DOHH2 (cell line): ENCODE results near the gene RABGAP1.

Experiments used
- H3F3A ChIP-seq: fragments of 200-600 bp; sonication (generic), shearing (Covaris generic); 2 replicates; pipeline ENCODE4 v1.6.0; 2016; ENCODE audit warnings: antibody characterized with exemption, mild to moderate bottlenecking; ENCODE audit not compliant: control insufficient read depth, insufficient read depth
- H3K27ac ChIP-seq: fragments of 200-600 bp; sonication (generic); 2 replicates; pipeline ENCODE4 v1.5.1; 2014; ENCODE audit warnings: low read depth, mild to moderate bottlenecking, low read length, moderate library complexity
- H3K27me3 ChIP-seq: fragments of 200-600 bp; sonication (generic); 2 replicates; pipeline ENCODE4 v1.6.1; 2014; ENCODE audit warnings: mild to moderate bottlenecking, low read length, mixed read lengths; ENCODE audit not compliant: control insufficient read depth
- H3K36me3 ChIP-seq: fragments of 200-600 bp; sonication (generic); 2 replicates; pipeline ENCODE4 v1.6.1; 2014; ENCODE audit warnings: mild to moderate bottlenecking, low read length, moderate library complexity, mixed read lengths; ENCODE audit not compliant: control insufficient read depth
- H3K4me1 ChIP-seq: fragments of 200-600 bp; sonication (generic); 2 replicates; pipeline ENCODE4 v1.6.1; 2014; ENCODE audit warnings: mild to moderate bottlenecking, low read length, mixed read lengths; ENCODE audit not compliant: control insufficient read depth
- H3K4me2 ChIP-seq: fragments of 200-600 bp; sonication (generic); 2 replicates; pipeline ENCODE4 v1.6.0; 2014; ENCODE audit warnings: mild to moderate bottlenecking, low read length, moderate library complexity
- H3K4me3 ChIP-seq: fragments of 200-600 bp; sonication (generic); 2 replicates; pipeline ENCODE4 v1.5.1; 2014; ENCODE audit warnings: mild to moderate bottlenecking, low read length, mixed read lengths
- H3K79me2 ChIP-seq: fragments of 200-600 bp; sonication (generic); 2 replicates; pipeline ENCODE4 v1.6.1; 2014; ENCODE audit warnings: mild to moderate bottlenecking, low read length, mixed read lengths; ENCODE audit not compliant: control insufficient read depth
- H3K9me2 ChIP-seq: fragments of 200-600 bp; sonication (generic); replicated peaks from 2 replicates; pipeline ENCODE4 v1.6.1; 2014; ENCODE audit warnings: mild to moderate bottlenecking, low read length, mixed read lengths; ENCODE audit not compliant: control insufficient read depth
- H3K9me3 ChIP-seq: fragments of 200-600 bp; sonication (generic); 2 replicates; pipeline ENCODE4 v1.6.1; 2014; ENCODE audit warnings: antibody characterized with exemption, low read length, mixed read lengths; ENCODE audit not compliant: control insufficient read depth, insufficient read depth
- H4K20me1 ChIP-seq: fragments of 200-600 bp; sonication (generic); 2 replicates; pipeline ENCODE4 v1.6.0; 2014; ENCODE audit warnings: low read depth, mild to moderate bottlenecking, antibody characterized with exemption, low read length, moderate library complexity; ENCODE audit not compliant: control insufficient read depth, insufficient read depth
- EZH2phosphoT487 ChIP-seq: fragments of 200-600 bp; sonication (generic); IDR thresholded peaks from 2 replicates; pipeline ENCODE4 v1.6.1; 2017; ENCODE audit warnings: borderline replicate concordance, mild to moderate bottlenecking, antibody characterized with exemption, low read length, moderate library complexity, mixed read lengths
- TF ChIP-seq, protein P1 (sequence below): fragments of 200-600 bp; sonication (generic); IDR thresholded peaks from one replicate; pipeline ENCODE4 v1.5.1; 2014; ENCODE audit warnings: antibody characterized with exemption, mild to moderate bottlenecking, low read depth, low read length; ENCODE audit not compliant: poor library complexity, severe bottlenecking

Gene RABGAP1

DNA sequence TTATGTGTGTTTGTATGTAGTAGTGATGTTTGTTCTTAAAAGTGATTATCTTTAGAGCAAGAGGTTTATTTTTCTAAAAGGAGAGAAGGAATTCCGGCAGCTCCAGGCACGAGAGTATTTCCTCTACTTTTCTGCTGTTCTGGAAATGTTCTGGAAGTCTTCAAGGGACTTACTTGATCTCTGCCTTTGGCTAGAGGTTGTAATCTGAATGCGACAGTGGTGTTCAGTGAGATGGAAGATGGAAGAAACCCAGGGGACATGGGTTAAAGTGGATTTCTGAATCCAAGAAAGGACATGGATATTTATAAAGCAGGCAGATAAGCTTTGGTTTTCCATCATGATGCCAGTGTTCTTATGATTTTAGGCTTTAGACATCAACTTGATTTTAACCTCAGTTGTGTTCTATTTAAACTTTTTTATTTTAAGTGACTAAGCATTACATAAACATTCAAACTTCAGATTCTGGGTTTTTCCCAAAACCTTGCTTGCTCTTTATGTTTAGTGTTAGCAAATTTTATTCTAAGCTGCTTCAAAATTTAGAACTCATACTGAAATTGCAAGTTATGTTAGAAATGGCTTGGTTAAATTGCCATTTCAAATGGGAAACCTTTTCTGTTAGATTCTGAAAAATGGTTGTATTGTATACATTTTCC is 96.2 kb downstream of the RABGAP1 start:
- no peaks in the 10 kb centered on the region for H3K27me3 ChIP-seq
- no peak for TF ChIP-seq EZH2phosphoT487
- TF ChIP-seq, protein P1, sequence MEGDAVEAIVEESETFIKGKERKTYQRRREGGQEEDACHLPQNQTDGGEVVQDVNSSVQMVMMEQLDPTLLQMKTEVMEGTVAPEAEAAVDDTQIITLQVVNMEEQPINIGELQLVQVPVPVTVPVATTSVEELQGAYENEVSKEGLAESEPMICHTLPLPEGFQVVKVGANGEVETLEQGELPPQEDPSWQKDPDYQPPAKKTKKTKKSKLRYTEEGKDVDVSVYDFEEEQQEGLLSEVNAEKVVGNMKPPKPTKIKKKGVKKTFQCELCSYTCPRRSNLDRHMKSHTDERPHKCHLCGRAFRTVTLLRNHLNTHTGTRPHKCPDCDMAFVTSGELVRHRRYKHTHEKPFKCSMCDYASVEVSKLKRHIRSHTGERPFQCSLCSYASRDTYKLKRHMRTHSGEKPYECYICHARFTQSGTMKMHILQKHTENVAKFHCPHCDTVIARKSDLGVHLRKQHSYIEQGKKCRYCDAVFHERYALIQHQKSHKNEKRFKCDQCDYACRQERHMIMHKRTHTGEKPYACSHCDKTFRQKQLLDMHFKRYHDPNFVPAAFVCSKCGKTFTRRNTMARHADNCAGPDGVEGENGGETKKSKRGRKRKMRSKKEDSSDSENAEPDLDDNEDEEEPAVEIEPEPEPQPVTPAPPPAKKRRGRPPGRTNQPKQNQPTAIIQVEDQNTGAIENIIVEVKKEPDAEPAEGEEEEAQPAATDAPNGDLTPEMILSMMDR = no peak
- H4K20me1 ChIP-seq = no peaks in the 10 kb centered on the region; the same call in 1 of the 2 replicates
- no peaks in the 10 kb centered on the region for H3K9me2 ChIP-seq
- H3F3A ChIP-seq = no peaks in the 10 kb centered on the region
- no peaks in the 10 kb centered on the region for H3K79me2 ChIP-seq
- H3K9me3 ChIP-seq = no peaks in the 10 kb centered on the region
- H3K36me3 ChIP-seq = peaks cover 4% of the 10 kb centered on the region; the same call in 1 of the 2 replicates
- no peak overlapping the region for H3K4me3 ChIP-seq
- H3K4me2 ChIP-seq = no peak overlapping the region
- no peaks in the 10 kb centered on the region for H3K4me1 ChIP-seq
- H3K27ac ChIP-seq = no peak overlapping the region

DNA sequence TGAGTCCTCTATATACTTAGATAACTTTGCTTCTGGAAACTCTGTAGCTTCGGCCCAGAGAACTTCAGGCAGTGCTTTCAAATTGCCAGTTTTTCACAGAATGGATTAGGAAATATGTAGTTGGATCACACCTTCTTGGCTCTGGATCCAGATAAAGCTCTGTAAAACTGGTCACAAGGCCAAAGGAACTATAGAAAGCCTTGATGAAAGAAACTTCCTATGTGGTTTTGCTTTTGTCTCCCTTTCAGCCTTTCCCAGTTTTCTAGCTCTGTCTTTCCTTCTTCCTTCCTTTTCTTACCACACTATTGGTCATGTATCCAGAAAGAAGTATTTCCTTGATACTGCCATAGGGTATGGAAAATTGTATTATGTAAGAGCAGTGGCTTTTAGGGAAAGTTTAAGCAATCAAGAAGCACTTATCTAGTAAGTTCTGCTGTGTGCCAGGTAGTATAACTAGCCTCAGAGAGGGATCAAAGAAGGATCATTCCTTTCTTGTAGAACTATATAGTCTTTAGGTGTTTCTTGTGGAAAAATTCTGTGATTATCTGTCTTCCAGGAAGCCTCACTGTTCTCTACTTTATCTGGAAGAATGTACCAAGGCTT is 98.9 kb downstream of the RABGAP1 start:
- Histone ChIP-seq H3K4me3 (no peak overlapping the region), H3F3A (no peaks in the 10 kb centered on the region), H3K36me3 (peaks cover 4% of the 10 kb centered on the region; the same call in 1 of the 2 replicates), H3K4me1 (no peaks in the 10 kb centered on the region), H3K27ac (no peak overlapping the region), H4K20me1 (no peaks in the 10 kb centered on the region), H3K9me3 (no peaks in the 10 kb centered on the region), H3K9me2 (no peaks in the 10 kb centered on the region), H3K79me2 (no peaks in the 10 kb centered on the region), H3K27me3 (no peaks in the 10 kb centered on the region), H3K4me2 (no peak overlapping the region)
- TF ChIP-seq, protein P1 = no peak
- TF ChIP-seq EZH2phosphoT487 = no peak

DNA sequence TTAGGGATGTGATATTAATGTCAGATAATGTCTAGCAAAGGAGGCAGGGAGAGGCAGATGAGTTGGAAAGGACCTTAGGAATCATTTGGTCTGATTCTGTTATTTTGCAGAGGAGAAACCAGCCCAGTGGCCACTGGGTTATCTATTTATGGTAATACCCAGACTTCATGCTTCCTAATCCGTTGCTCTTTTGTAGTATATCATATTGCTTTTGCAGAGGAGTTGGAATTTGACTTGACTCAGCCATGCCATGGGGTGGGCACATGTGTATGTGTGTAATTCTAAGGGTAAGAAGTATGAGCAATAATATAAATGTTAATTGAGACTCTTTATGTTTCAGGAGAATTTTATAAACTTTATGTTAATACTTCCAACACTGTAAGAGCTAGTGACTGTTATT is 100.0 kb downstream of the RABGAP1 start:
- Histone ChIP-seq H3K27me3 (no peaks in the 10 kb centered on the region), H3K27ac (no peak overlapping the region), H3K9me3 (no peaks in the 10 kb centered on the region), H3K36me3 (peaks cover 4% of the 10 kb centered on the region; the same call in 1 of the 2 replicates), H3K9me2 (no peaks in the 10 kb centered on the region), H3K4me2 (no peak overlapping the region), H4K20me1 (no peaks in the 10 kb centered on the region), H3K4me3 (no peak overlapping the region), H3K4me1 (no peaks in the 10 kb centered on the region), H3K79me2 (no peaks in the 10 kb centered on the region), H3F3A (no peaks in the 10 kb centered on the region)
- no peak for TF ChIP-seq EZH2phosphoT487
- TF ChIP-seq, protein P1 = no peak
